ENCODE measurements around the gene RNU6-1.

Gene RNU6-1

DNA sequence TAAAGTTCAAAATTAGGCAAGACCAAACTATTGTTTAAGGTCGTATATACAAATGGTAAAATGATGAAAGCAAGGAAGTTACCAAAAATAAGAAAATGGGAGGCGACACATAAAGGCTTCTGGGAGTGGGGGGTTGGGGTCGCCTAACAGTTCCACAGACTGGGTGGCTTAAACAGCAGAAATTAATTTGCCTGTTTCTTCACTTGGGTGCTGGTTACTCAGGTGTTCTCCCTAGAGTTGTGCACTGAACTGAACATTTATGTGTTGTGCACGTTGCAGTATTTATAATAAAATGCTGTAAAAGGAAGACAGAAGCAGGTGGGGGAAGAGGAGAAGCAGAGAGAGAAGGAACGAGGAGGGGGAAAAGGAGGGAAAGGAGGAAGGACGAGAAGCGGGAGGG lies 10.5 kb upstream of the RNU6-1 start:
- H3K4me3 ChIP-seq (ENCODE audit: low read depth, low read length): no peak overlapping the region
- no peak for DNase-seq (ENCODE audit: low read depth)
- TF ChIP-seq, protein P1, sequence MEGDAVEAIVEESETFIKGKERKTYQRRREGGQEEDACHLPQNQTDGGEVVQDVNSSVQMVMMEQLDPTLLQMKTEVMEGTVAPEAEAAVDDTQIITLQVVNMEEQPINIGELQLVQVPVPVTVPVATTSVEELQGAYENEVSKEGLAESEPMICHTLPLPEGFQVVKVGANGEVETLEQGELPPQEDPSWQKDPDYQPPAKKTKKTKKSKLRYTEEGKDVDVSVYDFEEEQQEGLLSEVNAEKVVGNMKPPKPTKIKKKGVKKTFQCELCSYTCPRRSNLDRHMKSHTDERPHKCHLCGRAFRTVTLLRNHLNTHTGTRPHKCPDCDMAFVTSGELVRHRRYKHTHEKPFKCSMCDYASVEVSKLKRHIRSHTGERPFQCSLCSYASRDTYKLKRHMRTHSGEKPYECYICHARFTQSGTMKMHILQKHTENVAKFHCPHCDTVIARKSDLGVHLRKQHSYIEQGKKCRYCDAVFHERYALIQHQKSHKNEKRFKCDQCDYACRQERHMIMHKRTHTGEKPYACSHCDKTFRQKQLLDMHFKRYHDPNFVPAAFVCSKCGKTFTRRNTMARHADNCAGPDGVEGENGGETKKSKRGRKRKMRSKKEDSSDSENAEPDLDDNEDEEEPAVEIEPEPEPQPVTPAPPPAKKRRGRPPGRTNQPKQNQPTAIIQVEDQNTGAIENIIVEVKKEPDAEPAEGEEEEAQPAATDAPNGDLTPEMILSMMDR (conservative IDR thresholded peaks at IDR 0.05; ENCODE audit: low read depth, low read length): no peak

DNA sequence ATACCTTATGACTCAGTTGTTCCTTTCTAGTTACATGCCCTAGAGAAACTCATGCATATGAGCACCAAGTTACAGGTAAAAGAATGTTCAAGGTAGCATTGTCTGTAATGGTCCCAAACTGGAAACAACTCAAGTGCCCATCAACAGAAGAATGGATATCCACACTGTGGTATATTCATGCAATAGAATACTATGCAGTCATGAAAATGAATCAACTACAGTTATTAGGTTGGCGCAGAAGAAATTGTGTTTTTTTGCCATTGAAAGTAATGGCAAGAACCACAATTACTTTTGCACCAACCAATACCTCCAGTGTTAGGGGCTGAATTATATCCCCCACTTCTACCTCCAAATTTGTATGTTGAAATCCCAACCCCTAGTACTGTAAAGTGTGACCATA lies 9.7 kb upstream of the RNU6-1 start:
- DNase-seq (ENCODE audit: low read depth): no peak

DNA sequence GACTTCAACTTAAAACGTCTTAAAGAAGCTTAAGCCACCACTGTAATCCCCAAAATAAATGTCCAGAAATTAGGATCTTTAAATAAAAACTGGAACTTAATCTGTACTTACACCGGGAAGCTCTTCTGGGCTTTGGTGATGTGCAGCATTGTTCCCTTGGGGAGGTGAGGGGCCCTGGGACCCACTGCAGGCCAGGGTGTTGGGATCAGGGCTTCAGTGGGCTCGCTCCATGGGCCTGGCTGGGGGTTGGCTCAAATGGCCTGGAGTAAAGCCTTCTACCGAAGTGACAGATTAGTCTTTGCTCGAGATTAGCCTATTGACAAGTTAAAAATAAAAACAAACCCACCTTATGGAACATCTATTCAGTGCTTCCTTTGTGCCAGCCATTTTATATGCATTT lies 6.1 kb upstream of the RNU6-1 start:
- TF ChIP-seq, protein P1 (conservative IDR thresholded peaks at IDR 0.05; ENCODE audit: low read depth, low read length): no peak
- DNase-seq (ENCODE audit: low read depth): no peak
- no peak overlapping the region for H3K4me3 ChIP-seq (ENCODE audit: low read depth, low read length)

More for the DNA sequence above, 9.7 kb upstream of the RNU6-1 start:
- TF ChIP-seq, protein P1 (conservative IDR thresholded peaks at IDR 0.05; ENCODE audit: low read depth, low read length): no peak
- no peak overlapping the region for H3K4me3 ChIP-seq (ENCODE audit: low read depth, low read length)

DNA sequence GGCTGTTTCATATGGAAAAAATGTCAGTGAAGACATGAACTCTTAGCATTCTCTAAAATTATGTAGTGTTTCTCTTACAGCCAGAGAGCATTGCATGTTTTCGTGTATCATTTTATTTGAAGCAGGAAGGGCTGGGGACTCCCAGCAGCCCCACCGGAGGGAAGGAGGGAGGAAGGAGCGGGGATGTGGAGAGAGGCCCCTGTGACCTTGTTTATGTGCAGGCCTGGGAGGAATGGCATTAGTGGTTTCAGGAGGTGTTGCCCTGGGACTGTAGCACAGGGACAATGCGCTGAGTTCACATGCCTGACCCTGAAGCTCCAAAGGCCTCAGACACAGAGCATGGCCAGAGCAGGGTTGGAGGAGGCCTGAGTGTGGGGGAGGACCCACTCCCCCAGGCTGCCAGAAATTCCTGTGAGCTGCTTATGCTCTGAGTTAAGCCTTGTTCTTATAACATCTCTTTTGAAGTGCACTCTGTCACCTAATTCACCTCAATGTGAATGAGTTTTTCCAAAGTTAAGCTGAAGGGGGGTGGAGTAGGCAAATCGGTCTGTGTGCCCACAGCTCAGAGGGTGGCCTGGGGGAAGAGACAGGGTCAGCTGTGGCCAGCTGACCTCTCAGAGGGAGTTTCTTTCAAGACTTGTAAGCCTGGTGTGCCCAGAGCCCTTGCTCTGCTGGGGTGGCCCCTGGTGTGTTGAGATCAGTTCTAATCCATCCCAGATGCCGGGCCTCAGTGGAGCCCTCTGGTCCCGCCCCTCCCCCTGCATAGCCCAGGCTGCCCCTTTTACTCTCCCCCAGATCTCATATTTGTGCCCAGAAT lies 3.9 kb upstream of the RNU6-1 start:
- peak; percentile 80 for DNase-seq (ENCODE audit: low read depth)
- TF ChIP-seq, protein P1 (conservative IDR thresholded peaks at IDR 0.05; ENCODE audit: low read depth, low read length): no peak

DNA sequence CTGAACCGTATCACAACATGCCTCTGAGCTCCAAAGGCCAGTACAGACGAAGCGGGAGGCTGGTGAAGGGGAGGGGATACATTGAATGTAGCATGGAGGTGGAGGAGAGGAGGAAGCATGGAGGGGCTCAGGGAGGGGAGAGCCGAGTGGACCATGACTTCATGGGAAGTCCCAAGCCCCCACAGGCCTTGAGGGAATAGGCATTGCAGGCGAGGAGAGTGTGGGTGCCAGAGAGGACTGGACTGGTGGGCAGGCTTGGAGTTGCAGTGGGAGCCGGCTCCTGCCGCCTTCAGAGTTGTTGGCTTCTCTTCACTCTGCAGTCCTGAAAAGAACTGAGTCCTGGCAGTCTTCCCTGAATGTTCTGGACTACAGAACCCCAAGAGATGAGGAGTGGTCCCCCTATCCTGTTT lies 3.3 kb upstream of the RNU6-1 start:
- TF ChIP-seq, protein P1 (conservative IDR thresholded peaks at IDR 0.05; ENCODE audit: low read depth, low read length): no peak
- H3K4me3 ChIP-seq (ENCODE audit: low read depth, low read length): no peak overlapping the region
- no peak for DNase-seq (ENCODE audit: low read depth)

More for the DNA sequence above, 3.9 kb upstream of the RNU6-1 start:
- no peak overlapping the region for H3K4me3 ChIP-seq (ENCODE audit: low read depth, low read length)

DNA sequence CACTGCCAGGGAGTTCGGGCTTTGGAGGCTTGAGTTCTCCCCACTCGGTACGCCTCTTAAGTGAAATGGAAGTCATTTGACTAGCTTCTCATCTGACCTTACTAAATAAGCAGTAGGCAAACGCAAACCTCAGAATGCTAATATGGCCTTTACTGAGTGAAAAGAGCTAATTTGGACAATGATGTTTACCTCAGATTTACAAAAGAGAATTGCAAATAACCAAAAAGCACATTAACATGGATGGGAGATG lies 1.6 kb upstream of the RNU6-1 start:
- no peak for DNase-seq (ENCODE audit: low read depth)
- no peak overlapping the region for H3K4me3 ChIP-seq (ENCODE audit: low read depth, low read length)
- TF ChIP-seq, protein P1 (conservative IDR thresholded peaks at IDR 0.05; ENCODE audit: low read depth, low read length): no peak

Data from choroid plexus epithelial cell (primary cell).